ENCODE data around the gene ALDH1B1.

Gene ALDH1B1

GRCh38 chr9:38389313-38389712, 3.2 kb upstream of the ALDH1B1 start:
- Histone ChIP-seq H4K20me1 (ENCODE audit: insufficient read depth) (no peaks in the 10 kb centered on the region), H3K27me3 (ENCODE audit: insufficient read depth, low read depth) (no peaks in the 10 kb centered on the region), H3K79me2 (ENCODE audit: insufficient read depth, low read depth) (peaks cover 16% of the 10 kb centered on the region; the same call in 1 of the 2 replicates), H3K4me2 (no peak overlapping the region), H2AFZ (ENCODE audit: low read depth) (no peak overlapping the region), H3K36me3 (ENCODE audit: insufficient read depth) (no peaks in the 10 kb centered on the region), H3K4me3 (IDR thresholded peaks at IDR 0.05; ENCODE audit: insufficient read depth, low read depth, low read length) (no peak overlapping the region), H3K27ac (no peak overlapping the region), H3K9ac (no peak overlapping the region), H3K4me1 (ENCODE audit: low read depth, poor library complexity, severe bottlenecking) (no peaks in the 10 kb centered on the region)
- no peak for TF ChIP-seq CTCF (conservative IDR thresholded peaks at IDR 0.05; ENCODE audit: low read depth, low read length)

DNA sequence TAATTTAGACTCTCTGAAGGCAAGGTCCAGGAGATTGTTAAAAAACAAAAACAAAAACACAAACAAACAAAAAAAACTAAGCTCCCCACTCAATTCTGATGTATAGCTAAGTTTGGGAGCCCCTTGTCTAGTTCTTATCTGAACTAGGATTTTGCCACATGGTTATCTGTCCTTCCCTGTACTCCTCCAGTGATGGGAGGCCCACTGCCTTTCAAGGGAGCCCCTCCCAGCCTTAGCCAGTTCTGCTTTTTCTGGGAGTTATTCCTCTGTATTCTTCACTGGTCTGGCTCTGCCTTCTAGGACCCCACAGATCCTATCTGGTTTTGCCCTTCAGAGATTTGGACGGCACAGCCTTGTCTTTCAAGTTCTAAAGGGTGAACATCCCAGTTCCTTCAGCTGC, 2.1 kb upstream of the ALDH1B1 start:
- Histone ChIP-seq H3K4me1 (ENCODE audit: low read depth, poor library complexity, severe bottlenecking) (no peaks in the 10 kb centered on the region), H4K20me1 (ENCODE audit: insufficient read depth) (no peaks in the 10 kb centered on the region), H3K36me3 (ENCODE audit: insufficient read depth) (no peaks in the 10 kb centered on the region), H3K4me2 (no peak overlapping the region), H3K9ac (no peak overlapping the region), H3K27me3 (ENCODE audit: insufficient read depth, low read depth) (no peaks in the 10 kb centered on the region), H2AFZ (ENCODE audit: low read depth) (no peak overlapping the region), H3K79me2 (ENCODE audit: insufficient read depth, low read depth) (peaks cover 24% of the 10 kb centered on the region; the same call in 1 of the 2 replicates), H3K4me3 (IDR thresholded peaks at IDR 0.05; ENCODE audit: insufficient read depth, low read depth, low read length) (no peak overlapping the region), H3K27ac (no peak overlapping the region)
- no peak for TF ChIP-seq CTCF (conservative IDR thresholded peaks at IDR 0.05; ENCODE audit: low read depth, low read length)

GRCh38 chr9:38390851-38391250, 1.7 kb upstream of the ALDH1B1 start:
- H3K4me1 ChIP-seq (ENCODE audit: low read depth, poor library complexity, severe bottlenecking), result no peaks in the 10 kb centered on the region
- no peak overlapping the region for H3K4me2 ChIP-seq
- no peak for TF ChIP-seq CTCF (conservative IDR thresholded peaks at IDR 0.05; ENCODE audit: low read depth, low read length)
- no peak overlapping the region for H2AFZ ChIP-seq (ENCODE audit: low read depth)
- no peaks in the 10 kb centered on the region for H3K27me3 ChIP-seq (ENCODE audit: insufficient read depth, low read depth)
- H3K4me3 ChIP-seq (IDR thresholded peaks at IDR 0.05; ENCODE audit: insufficient read depth, low read depth, low read length), result no peak overlapping the region
- H3K27ac ChIP-seq, result no peak overlapping the region
- H4K20me1 ChIP-seq (ENCODE audit: insufficient read depth), result no peaks in the 10 kb centered on the region
- H3K79me2 ChIP-seq (ENCODE audit: insufficient read depth, low read depth), result peaks cover 24% of the 10 kb centered on the region; the same call in 1 of the 2 replicates
- H3K36me3 ChIP-seq (ENCODE audit: insufficient read depth), result no peaks in the 10 kb centered on the region
- no peak overlapping the region for H3K9ac ChIP-seq

DNA sequence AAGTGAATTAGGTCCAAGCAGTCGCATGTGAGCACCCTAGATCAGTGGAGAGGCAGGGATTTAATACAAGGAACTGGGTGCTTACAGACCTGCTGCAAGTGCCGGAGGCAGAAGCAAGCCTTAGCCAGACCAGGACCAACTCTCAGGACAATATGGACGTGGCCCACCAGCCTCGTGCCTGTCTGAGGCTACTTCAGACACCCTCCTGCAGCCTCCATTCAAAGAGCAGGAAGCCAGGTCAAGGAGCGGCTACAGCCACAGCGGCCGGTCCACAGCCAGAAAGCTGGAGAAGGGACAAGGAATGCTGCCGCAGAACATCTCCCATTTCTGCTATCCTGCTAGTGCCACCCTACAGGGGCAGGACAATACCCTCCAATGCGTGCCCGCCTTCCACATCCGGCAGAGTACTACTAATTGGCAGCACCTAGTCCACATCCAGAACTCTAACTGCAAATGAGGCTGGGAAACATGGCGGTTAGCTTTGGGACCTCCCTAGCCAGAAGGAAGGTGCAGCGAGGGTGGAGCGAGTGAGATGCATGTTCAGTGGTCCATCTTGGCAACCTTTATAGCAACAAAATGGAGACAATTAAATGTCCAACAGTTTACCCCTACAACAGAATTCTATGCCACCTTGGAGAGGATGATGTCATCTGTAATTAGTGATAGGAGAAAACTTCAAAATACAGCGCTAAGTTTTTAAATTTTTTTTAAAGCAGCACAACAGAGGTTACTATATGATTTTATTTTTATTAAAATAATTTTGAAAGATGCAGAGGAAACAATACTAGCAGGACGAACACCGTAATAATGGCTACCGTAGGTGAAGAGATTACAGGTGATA, 1.0 kb upstream of the ALDH1B1 start:
- Histone ChIP-seq H2AFZ (ENCODE audit: low read depth) (peak overlapping the region; percentile 89), H3K4me1 (ENCODE audit: low read depth, poor library complexity, severe bottlenecking) (no peaks in the 10 kb centered on the region), H3K36me3 (ENCODE audit: insufficient read depth) (no peaks in the 10 kb centered on the region), H3K27me3 (ENCODE audit: insufficient read depth, low read depth) (no peaks in the 10 kb centered on the region), H3K79me2 (ENCODE audit: insufficient read depth, low read depth) (peaks cover 24% of the 10 kb centered on the region; the same call in 1 of the 2 replicates), H3K9ac (no peak overlapping the region; the same call in 1 of the 2 replicates), H3K27ac (no peak overlapping the region), H3K4me2 (peak overlapping the region; percentile 99), H3K4me3 (IDR thresholded peaks at IDR 0.05; ENCODE audit: insufficient read depth, low read depth, low read length) (no peak overlapping the region), H4K20me1 (ENCODE audit: insufficient read depth) (no peaks in the 10 kb centered on the region)
- no peak for TF ChIP-seq CTCF (conservative IDR thresholded peaks at IDR 0.05; ENCODE audit: low read depth, low read length)

Data from KMS-11 (cell line).